ENCODE data around the gene TBC1D7. TPM values are rescaled to one million over a fixed set of nuclear protein-coding genes. Genes with fewer than 3 reads are reported as not detected.

Gene TBC1D7
- total RNA-seq, 1 experiment from 2014 or later, result 32.1 TPM

GRCh38 chr6:13358511-13358910, 30.2 kb upstream of the TBC1D7 start:
- no peak overlapping the region for H3K4me3 ChIP-seq (ENCODE audit: low read depth, low read length, poor library complexity, severe bottlenecking)
- TF ChIP-seq, protein P1, sequence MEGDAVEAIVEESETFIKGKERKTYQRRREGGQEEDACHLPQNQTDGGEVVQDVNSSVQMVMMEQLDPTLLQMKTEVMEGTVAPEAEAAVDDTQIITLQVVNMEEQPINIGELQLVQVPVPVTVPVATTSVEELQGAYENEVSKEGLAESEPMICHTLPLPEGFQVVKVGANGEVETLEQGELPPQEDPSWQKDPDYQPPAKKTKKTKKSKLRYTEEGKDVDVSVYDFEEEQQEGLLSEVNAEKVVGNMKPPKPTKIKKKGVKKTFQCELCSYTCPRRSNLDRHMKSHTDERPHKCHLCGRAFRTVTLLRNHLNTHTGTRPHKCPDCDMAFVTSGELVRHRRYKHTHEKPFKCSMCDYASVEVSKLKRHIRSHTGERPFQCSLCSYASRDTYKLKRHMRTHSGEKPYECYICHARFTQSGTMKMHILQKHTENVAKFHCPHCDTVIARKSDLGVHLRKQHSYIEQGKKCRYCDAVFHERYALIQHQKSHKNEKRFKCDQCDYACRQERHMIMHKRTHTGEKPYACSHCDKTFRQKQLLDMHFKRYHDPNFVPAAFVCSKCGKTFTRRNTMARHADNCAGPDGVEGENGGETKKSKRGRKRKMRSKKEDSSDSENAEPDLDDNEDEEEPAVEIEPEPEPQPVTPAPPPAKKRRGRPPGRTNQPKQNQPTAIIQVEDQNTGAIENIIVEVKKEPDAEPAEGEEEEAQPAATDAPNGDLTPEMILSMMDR (conservative IDR thresholded peaks at IDR 0.05; ENCODE audit: low read depth, low read length), result no peak
- no peak for TF ChIP-seq EZH2 (IDR thresholded peaks at IDR 0.05; ENCODE audit: borderline replicate concordance, low read depth, low read length, poor library complexity, severe bottlenecking)
- DNase-seq (ENCODE audit: low spot score), result no peak
- POLR2A ChIA-PET (ENCODE audit: low non-redundant PET), result no interaction called here
- CTCF ChIA-PET, result no interaction called here
- no TSS peak for BruUV-seq (replicated peaks)
- intact Hi-C loops (cut with micrococcal nuclease; ENCODE audit: unreplicated experiment), result no loop called here
- no peak overlapping the region for H3K27ac ChIP-seq (ENCODE audit: low read depth, low read length, poor library complexity, severe bottlenecking)
- no peaks in the 10 kb centered on the region for H3K4me1 ChIP-seq (ENCODE audit: insufficient read depth, low read length, poor library complexity, severe bottlenecking)
- H3K36me3 ChIP-seq (ENCODE audit: insufficient read depth, low read length, poor library complexity, severe bottlenecking), result no peaks in the 10 kb centered on the region
- no peaks in the 10 kb centered on the region for H3K9me3 ChIP-seq (ENCODE audit: low read depth, low read length, poor library complexity, severe bottlenecking)
- no peaks in the 10 kb centered on the region for H3K27me3 ChIP-seq (replicated peaks; ENCODE audit: insufficient read depth, low read depth, low read length, poor library complexity)

- no TSS peak for BruUV-seq (replicated peaks)
- Histone ChIP-seq H3K4me3 (ENCODE audit: low read depth, low read length, poor library complexity, severe bottlenecking) (no peak overlapping the region), H3K27me3 (replicated peaks; ENCODE audit: insufficient read depth, low read depth, low read length, poor library complexity) (no peaks in the 10 kb centered on the region), H3K4me1 (ENCODE audit: insufficient read depth, low read length, poor library complexity, severe bottlenecking) (no peaks in the 10 kb centered on the region), H3K36me3 (ENCODE audit: insufficient read depth, low read length, poor library complexity, severe bottlenecking) (no peaks in the 10 kb centered on the region), H3K9me3 (ENCODE audit: low read depth, low read length, poor library complexity, severe bottlenecking) (no peaks in the 10 kb centered on the region), H3K27ac (ENCODE audit: low read depth, low read length, poor library complexity, severe bottlenecking) (no peak overlapping the region)
- intact Hi-C loops (cut with micrococcal nuclease; ENCODE audit: unreplicated experiment), result no loop called here
- no peak for DNase-seq (ENCODE audit: low spot score)
- TF ChIP-seq, protein P1 (conservative IDR thresholded peaks at IDR 0.05; ENCODE audit: low read depth, low read length), result no peak
- TF ChIP-seq EZH2 (IDR thresholded peaks at IDR 0.05; ENCODE audit: borderline replicate concordance, low read depth, low read length, poor library complexity, severe bottlenecking), result no peak
- ChIA-PET CTCF (no interaction called here), POLR2A (ENCODE audit: low non-redundant PET) (interaction anchor here (0.5 to 0.6 kb wide), 2 partner anchors 190 to 239 kb away, joined by 12 read pairs; no protein-coding TSS in a partner anchor)
Measured at GRCh38 chr6:13357551-13358075, 29.3 kb upstream of the TBC1D7 start.

GRCh38 chr6:13355999-13356785, 27.9 kb upstream of the TBC1D7 start:
- no peak overlapping the region for H3K4me3 ChIP-seq (ENCODE audit: low read depth, low read length, poor library complexity, severe bottlenecking)
- no peaks in the 10 kb centered on the region for H3K27me3 ChIP-seq (replicated peaks; ENCODE audit: insufficient read depth, low read depth, low read length, poor library complexity)
- H3K27ac ChIP-seq (ENCODE audit: low read depth, low read length, poor library complexity, severe bottlenecking), result no peak overlapping the region
- intact Hi-C loops (cut with micrococcal nuclease; ENCODE audit: unreplicated experiment), result no loop called here
- no peaks in the 10 kb centered on the region for H3K36me3 ChIP-seq (ENCODE audit: insufficient read depth, low read length, poor library complexity, severe bottlenecking)
- H3K4me1 ChIP-seq (ENCODE audit: insufficient read depth, low read length, poor library complexity, severe bottlenecking), result no peaks in the 10 kb centered on the region
- no TSS peak for BruUV-seq (replicated peaks)
- no peak for DNase-seq (ENCODE audit: low spot score)
- no peaks in the 10 kb centered on the region for H3K9me3 ChIP-seq (ENCODE audit: low read depth, low read length, poor library complexity, severe bottlenecking)
- ChIA-PET CTCF (no interaction called here), POLR2A (ENCODE audit: low non-redundant PET) (no interaction called here)
- no peak for TF ChIP-seq EZH2 (IDR thresholded peaks at IDR 0.05; ENCODE audit: borderline replicate concordance, low read depth, low read length, poor library complexity, severe bottlenecking)
- TF ChIP-seq, protein P1 (conservative IDR thresholded peaks at IDR 0.05; ENCODE audit: low read depth, low read length), result no peak

All from A673 (cell line).